ENCODE data around the gene ARHGAP20.

GRCh38 chr11:110735455-110736170, 23.4 kb upstream of the ARHGAP20 start:
- TF ChIP-seq POLR2A (IDR thresholded peaks at IDR 0.05) = no peak
- no peak for TF ChIP-seq CTCF (IDR thresholded peaks at IDR 0.05 in 4 of 5, conservative IDR thresholded peaks at IDR 0.05 in 1 of 5)
